Prostate gland (tissue), 2 donors: ENCODE results near the gene MRPL14.

Experiments used
- CTCF ChIP-seq, 4 experiments: fragments of 200-600 bp in 2 of 4; fragments of 450-650 bp in 2 of 4; sonication (generic) in 2 of 4; IDR thresholded peaks; 1 replicate in 3 of 4; 2 replicates in 1 of 4; pipeline ENCODE4 v1.5.1; 2016 to 2019; ENCODE audit warnings: antibody characterized with exemption in 4 of 4, mild to moderate bottlenecking in 2 of 4, moderate library complexity in 2 of 4
- POLR2A ChIP-seq: fragments of 450-650 bp; IDR thresholded peaks from one replicate; pipeline ENCODE4 v1.6.1; 2016; ENCODE audit warnings: antibody characterized with exemption, mild to moderate bottlenecking
- POLR2AphosphoS5 ChIP-seq: sonication (generic); formaldehyde crosslinking; IDR thresholded peaks from one replicate; pipeline ENCODE4 v1.6.1; 2017; ENCODE audit warnings: antibody characterized with exemption

- TF ChIP-seq CTCF (IDR thresholded peaks at IDR 0.05) = no peak
- peak; percentile 16 for TF ChIP-seq POLR2A
- TF ChIP-seq POLR2AphosphoS5 = peak; percentile 36
Observed at GRCh38 chr6:44131892-44132291, 4.6 kb upstream of the MRPL14 start.
